ENCODE data around the gene STX16. TPM values are rescaled to one million over a fixed set of nuclear protein-coding genes. Genes with fewer than 3 reads are reported as not detected.

STX16 gene
- total RNA-seq, 4 donors from 2014 or later, result 52.3 to 146 (median 77.0) TPM

DNA sequence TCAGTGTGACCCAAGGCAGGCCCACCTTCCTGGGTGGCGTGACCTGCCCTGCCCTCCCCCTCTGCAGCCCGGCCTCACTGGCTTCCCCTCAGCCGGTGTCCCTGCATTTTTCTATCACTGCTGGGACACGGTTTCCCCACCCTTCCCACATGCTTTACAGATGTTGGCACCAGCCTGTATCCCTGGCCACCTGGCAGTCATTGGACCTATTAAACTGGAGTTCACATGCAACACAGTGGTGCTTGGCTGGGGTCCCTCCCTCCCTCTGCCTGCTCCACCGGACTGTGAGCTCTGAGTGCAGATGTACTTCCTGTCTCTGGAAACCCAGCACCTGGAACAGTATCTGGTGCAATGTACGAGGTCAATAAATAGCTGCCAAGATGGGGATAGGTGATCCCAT is 25.5 kb upstream of the STX16 start:
- H3K27me3 ChIP-seq, result no peaks in the 10 kb centered on the region
- no peaks in the 10 kb centered on the region for H3K36me3 ChIP-seq
- no peak for DNase-seq
- 79% methylated on average over 6 of the region's 6 CpGs; no CpG with 5 or more reads in 1 of the 2 donors for WGBS, 2 donors (ENCODE audit: low coverage in 1 of 2)
- no peak overlapping the region for H3K4me3 ChIP-seq
- in situ Hi-C loops (cut with MboI; ENCODE audit: low pct_ligation_motif_present in 1 of 4, low pct_unique_long_range_greater_than_20kb in 1 of 4, low sequenced_read_pairs in 3 of 4), result no loop called here
- no peak for TF ChIP-seq EP300 (IDR thresholded peaks at IDR 0.05; ENCODE audit: low read depth)
- no peak for TF ChIP-seq POLR2AphosphoS5 (IDR thresholded peaks at IDR 0.05)
- no peak for TF ChIP-seq POLR2A (IDR thresholded peaks at IDR 0.05)
- TF ChIP-seq, protein P1, sequence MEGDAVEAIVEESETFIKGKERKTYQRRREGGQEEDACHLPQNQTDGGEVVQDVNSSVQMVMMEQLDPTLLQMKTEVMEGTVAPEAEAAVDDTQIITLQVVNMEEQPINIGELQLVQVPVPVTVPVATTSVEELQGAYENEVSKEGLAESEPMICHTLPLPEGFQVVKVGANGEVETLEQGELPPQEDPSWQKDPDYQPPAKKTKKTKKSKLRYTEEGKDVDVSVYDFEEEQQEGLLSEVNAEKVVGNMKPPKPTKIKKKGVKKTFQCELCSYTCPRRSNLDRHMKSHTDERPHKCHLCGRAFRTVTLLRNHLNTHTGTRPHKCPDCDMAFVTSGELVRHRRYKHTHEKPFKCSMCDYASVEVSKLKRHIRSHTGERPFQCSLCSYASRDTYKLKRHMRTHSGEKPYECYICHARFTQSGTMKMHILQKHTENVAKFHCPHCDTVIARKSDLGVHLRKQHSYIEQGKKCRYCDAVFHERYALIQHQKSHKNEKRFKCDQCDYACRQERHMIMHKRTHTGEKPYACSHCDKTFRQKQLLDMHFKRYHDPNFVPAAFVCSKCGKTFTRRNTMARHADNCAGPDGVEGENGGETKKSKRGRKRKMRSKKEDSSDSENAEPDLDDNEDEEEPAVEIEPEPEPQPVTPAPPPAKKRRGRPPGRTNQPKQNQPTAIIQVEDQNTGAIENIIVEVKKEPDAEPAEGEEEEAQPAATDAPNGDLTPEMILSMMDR (IDR thresholded peaks at IDR 0.05), result no peak
- H3K27ac ChIP-seq, result no peak overlapping the region
- no peaks in the 10 kb centered on the region for H3K9me3 ChIP-seq
- H3K4me1 ChIP-seq, result peaks cover 0 to 4% (median 0%) of the 10 kb centered on the region in 4 donors
- intact Hi-C loops (cut with DNase I; ENCODE audit: low total_unique reads), result no loop called here

DNA sequence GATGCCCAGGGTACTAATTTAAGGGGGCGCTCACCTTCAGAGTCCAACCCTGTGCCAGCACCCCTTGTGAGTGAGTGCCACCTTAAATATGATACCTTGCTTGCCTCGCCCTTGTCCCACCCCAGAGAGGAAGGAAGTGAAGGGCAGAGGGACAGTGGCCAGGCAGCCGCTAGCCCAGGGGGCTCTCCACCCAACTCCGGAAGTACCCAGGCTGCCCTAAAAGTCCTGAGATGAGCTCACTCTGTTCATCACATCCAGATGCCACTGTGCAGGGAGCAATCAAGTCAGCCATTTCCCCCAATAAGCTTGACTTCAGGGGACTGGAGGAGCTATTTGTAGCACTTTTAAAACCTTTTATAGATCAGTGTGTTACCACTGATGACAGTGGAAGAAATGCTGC is 25.0 kb upstream of the STX16 start:
- no peak for TF ChIP-seq POLR2A (IDR thresholded peaks at IDR 0.05)
- TF ChIP-seq EP300 (IDR thresholded peaks at IDR 0.05; ENCODE audit: low read depth), result no peak
- TF ChIP-seq, protein P1 (IDR thresholded peaks at IDR 0.05), result no peak
- TF ChIP-seq POLR2AphosphoS5 (IDR thresholded peaks at IDR 0.05), result no peak
- intact Hi-C loops (cut with DNase I; ENCODE audit: low total_unique reads), result no loop called here
- no peak for DNase-seq
- H3K4me1 ChIP-seq, result peaks cover 0 to 4% (median 0%) of the 10 kb centered on the region in 4 donors
- H3K27me3 ChIP-seq, result no peaks in the 10 kb centered on the region
- H3K9me3 ChIP-seq, result no peaks in the 10 kb centered on the region
- no peaks in the 10 kb centered on the region for H3K36me3 ChIP-seq
- no peak overlapping the region for H3K27ac ChIP-seq
- no peak overlapping the region for H3K4me3 ChIP-seq
- in situ Hi-C loops (cut with MboI; ENCODE audit: low pct_ligation_motif_present in 1 of 4, low pct_unique_long_range_greater_than_20kb in 1 of 4, low sequenced_read_pairs in 3 of 4), result no loop called here
- WGBS, 2 donors (ENCODE audit: low coverage in 1 of 2), result 40% methylated on average over 4 of the region's 4 CpGs; no CpG with 5 or more reads in 1 of the 2 donors

DNA sequence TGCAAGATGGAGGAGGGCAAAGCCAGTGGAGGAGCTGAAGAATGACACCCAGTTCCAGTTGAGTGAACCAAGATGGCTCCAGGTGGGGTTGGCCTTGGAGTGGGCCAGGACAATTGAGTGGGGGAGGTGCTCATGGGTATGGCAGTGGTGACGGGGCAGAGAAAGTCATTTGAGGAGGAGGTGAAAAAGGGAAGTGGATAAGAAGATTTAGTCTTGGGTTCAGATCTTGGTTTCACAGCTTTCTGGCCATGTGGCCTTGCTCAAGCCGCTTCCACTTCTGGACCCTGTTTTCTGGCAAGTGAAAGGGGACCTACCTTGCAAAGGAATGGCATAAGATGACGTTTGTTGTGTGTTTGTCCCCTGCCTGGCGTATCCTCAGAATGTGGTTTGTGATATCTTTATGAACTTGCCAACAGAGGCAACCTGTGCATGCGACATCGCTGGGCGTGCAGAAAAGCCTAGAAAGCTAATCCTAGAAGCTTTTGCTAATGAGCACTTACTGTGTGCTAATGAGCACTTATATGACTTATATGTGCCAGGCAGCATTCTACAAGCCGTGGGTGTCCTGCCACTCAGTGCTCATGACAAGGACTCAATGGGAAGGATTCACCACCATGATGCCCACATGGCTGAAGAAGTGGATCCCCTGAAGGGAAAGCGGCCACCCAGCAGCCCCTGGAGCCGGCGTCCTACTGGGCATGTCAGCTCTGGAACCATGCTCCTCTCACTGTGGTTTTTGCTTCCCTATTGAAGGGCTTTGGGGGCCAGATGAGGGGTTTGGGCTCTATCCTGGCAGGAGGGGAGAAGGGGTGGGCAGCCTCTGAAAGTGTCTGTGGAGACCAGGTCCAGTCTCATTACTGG is 23.6 kb upstream of the STX16 start:
- intact Hi-C loops (cut with DNase I; ENCODE audit: low total_unique reads) (no loop called here), in situ Hi-C loops (cut with MboI; ENCODE audit: low pct_ligation_motif_present in 1 of 4, low pct_unique_long_range_greater_than_20kb in 1 of 4, low sequenced_read_pairs in 3 of 4) (no loop called here)
- DNase-seq, result no peak
- TF ChIP-seq POLR2A (IDR thresholded peaks at IDR 0.05) (no peak), POLR2AphosphoS5 (IDR thresholded peaks at IDR 0.05) (no peak), EP300 (IDR thresholded peaks at IDR 0.05; ENCODE audit: low read depth) (no peak)
- TF ChIP-seq, protein P1 (IDR thresholded peaks at IDR 0.05), result no peak
- WGBS, 2 donors (ENCODE audit: low coverage in 1 of 2), result 91 to 95% methylated on average over 4 to 11 of the region's 11 CpGs
- no peaks in the 10 kb centered on the region for H3K27me3 ChIP-seq
- H3K9me3 ChIP-seq, result no peaks in the 10 kb centered on the region
- H3K4me3 ChIP-seq, result no peak overlapping the region
- peaks cover 0 to 4% (median 0%) of the 10 kb centered on the region in 4 donors for H3K4me1 ChIP-seq
- no peak overlapping the region for H3K27ac ChIP-seq
- no peaks in the 10 kb centered on the region for H3K36me3 ChIP-seq

DNA sequence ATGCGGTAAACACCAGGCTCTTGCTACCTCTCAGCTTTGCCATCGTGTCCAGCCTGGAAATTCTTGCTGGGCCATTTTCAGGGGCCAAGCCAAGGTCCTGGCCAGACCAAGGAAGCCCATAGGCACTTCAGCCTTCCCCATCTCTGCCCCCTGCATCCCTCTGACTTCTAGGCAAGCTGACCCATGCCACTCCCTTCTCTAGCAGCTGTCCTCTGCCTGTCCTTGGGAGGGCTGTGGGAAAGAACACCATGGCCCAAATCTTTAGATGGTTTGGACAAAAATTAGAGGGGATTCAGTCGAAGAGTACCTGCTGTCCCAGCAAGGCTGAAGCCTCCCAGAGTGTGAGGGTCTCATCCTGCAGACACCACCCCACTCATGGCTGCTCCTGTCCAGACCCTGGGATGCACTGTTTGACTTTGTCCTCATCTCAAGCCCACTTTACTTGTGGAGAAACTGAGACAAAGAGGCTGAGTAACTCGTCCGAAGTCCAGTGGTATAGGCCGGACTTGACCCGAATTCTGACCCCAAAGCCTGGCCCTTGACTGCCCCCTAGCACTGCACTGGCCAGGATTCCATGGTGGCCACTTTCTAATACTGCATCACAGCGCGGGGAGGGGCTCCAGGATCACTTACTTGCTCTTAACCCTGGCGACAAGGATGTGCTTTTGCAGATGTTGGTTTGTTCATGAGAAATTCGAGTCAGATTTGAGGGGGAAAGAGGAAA is 22.4 kb upstream of the STX16 start:
- WGBS, 2 donors (ENCODE audit: low coverage in 1 of 2), result 65 to 69% methylated on average over 5 to 11 of the region's 11 CpGs
- Histone ChIP-seq H3K4me3 (no peak overlapping the region), H3K4me1 (peaks cover 0 to 4% (median 0%) of the 10 kb centered on the region in 4 donors), H3K9me3 (no peaks in the 10 kb centered on the region), H3K27ac (no peak overlapping the region), H3K27me3 (no peaks in the 10 kb centered on the region), H3K36me3 (no peaks in the 10 kb centered on the region)
- in situ Hi-C loops (cut with MboI; ENCODE audit: low pct_ligation_motif_present in 1 of 4, low pct_unique_long_range_greater_than_20kb in 1 of 4, low sequenced_read_pairs in 3 of 4), result no loop called here
- intact Hi-C loops (cut with DNase I; ENCODE audit: low total_unique reads), result no loop called here
- TF ChIP-seq EP300 (IDR thresholded peaks at IDR 0.05; ENCODE audit: low read depth), result no peak
- no peak for TF ChIP-seq POLR2AphosphoS5 (IDR thresholded peaks at IDR 0.05)
- TF ChIP-seq, protein P1 (IDR thresholded peaks at IDR 0.05), result no peak
- TF ChIP-seq POLR2A (IDR thresholded peaks at IDR 0.05), result no peak
- DNase-seq, result no peak
